Hepatocyte (in vitro differentiated cells): ENCODE measurements around the gene INO80D.

Source experiments
- EZH2 ChIP-seq: fragments of 200-600 bp; sonication (generic); IDR thresholded peaks from 2 replicates; pipeline ENCODE4 v1.6.1; 2016; ENCODE audit warnings: antibody characterized with exemption, mild to moderate bottlenecking, borderline replicate concordance
- EZH2phosphoT487 ChIP-seq: fragments of 200-600 bp; sonication (generic); IDR thresholded peaks from one replicate; pipeline ENCODE4 v1.6.1; 2018; ENCODE audit warnings: antibody characterized with exemption, mild to moderate bottlenecking, low read depth, moderate library complexity; ENCODE audit not compliant: unreplicated experiment, severe bottlenecking
- TF ChIP-seq, protein P1 (sequence below): fragments of 200-600 bp; sonication (generic); IDR thresholded peaks from 2 replicates; pipeline ENCODE4 v1.5.1; 2016; ENCODE audit warnings: antibody characterized with exemption, mild to moderate bottlenecking; ENCODE audit not compliant: poor library complexity

DNA sequence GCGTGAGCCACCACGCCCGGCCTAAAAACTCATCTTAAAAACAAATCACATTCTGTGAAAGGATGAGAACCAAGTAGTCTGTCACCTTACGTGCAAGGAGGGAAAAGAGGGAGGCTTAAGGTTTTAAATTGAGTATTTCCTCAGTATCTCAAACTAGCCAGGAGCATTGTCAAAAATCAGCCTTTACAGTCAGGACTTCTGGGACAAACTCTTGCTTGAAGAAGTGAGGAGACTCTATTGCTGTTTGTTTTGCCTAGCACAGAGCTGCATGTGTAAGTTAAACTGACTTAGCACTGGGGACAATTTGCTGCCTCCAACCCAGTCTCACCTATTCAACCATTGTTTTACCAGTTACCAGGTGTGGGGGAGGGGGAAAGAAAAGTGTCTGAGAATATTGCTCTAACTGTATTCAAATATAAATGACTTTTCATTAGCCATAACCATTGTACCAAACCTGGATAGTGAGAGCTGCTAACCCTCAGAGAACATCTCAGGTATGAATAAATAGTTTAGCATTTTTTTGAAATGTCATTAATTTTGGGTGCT lies 3.6 kb downstream of the INO80D start:
- TF ChIP-seq, protein P1, sequence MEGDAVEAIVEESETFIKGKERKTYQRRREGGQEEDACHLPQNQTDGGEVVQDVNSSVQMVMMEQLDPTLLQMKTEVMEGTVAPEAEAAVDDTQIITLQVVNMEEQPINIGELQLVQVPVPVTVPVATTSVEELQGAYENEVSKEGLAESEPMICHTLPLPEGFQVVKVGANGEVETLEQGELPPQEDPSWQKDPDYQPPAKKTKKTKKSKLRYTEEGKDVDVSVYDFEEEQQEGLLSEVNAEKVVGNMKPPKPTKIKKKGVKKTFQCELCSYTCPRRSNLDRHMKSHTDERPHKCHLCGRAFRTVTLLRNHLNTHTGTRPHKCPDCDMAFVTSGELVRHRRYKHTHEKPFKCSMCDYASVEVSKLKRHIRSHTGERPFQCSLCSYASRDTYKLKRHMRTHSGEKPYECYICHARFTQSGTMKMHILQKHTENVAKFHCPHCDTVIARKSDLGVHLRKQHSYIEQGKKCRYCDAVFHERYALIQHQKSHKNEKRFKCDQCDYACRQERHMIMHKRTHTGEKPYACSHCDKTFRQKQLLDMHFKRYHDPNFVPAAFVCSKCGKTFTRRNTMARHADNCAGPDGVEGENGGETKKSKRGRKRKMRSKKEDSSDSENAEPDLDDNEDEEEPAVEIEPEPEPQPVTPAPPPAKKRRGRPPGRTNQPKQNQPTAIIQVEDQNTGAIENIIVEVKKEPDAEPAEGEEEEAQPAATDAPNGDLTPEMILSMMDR, result no peak
- TF ChIP-seq EZH2 (no peak), EZH2phosphoT487 (no peak)
